Mammary epithelial cell (primary cell): Measurements from ENCODE around the gene ZNF324B.

ENCODE experiments used
- CTCF ChIP-seq, 2 donors: IDR thresholded peaks in 1 of 2; conservative IDR thresholded peaks in 1 of 2; 2 replicates each; pipeline ENCODE4 v1.5.1; 2011 to 2012; ENCODE audit warnings: inconsistent platforms in 2 of 2, low read length in 2 of 2, mild to moderate bottlenecking in 2 of 2, control low read depth in 1 of 2, low read depth in 1 of 2; ENCODE audit not compliant: insufficient read depth in 1 of 2; ENCODE audit errors: extremely low read depth in 1 of 2
- EZH2 ChIP-seq: IDR thresholded peaks from 2 replicates; pipeline ENCODE4 v1.6.1; 2012; ENCODE audit warnings: low read length, inconsistent platforms, borderline replicate concordance

GRCh38 chr19:58483776-58484175, 32.4 kb downstream of the ZNF324B start:
- TF ChIP-seq CTCF (conservative IDR thresholded peaks at IDR 0.05 in 1 of 2, IDR thresholded peaks at IDR 0.05 in 1 of 2; ENCODE audit: extremely low read depth in 1 of 2, insufficient read depth in 1 of 2, low read depth in 1 of 2, low read length in 2 of 2) (no peak), EZH2 (no peak)
